SU-DHL-6 (cell line): Measurements from ENCODE around the gene LRCH2.

Source experiments
- H2AFZ ChIP-seq: fragments of 200-600 bp; sonication (generic); 2 replicates; pipeline ENCODE4 v1.6.1; 2014; ENCODE audit warnings: low read depth, mild to moderate bottlenecking, moderate library complexity, mixed read lengths, antibody characterized with exemption, low read length; ENCODE audit not compliant: severe bottlenecking
- H3F3A ChIP-seq: fragments of 200-600 bp; shearing (Covaris generic); 2 replicates; pipeline ENCODE4 v1.6.0; 2016; ENCODE audit warnings: antibody characterized with exemption, mild to moderate bottlenecking; ENCODE audit not compliant: insufficient read depth
- H3K27ac ChIP-seq: fragments of 200-600 bp; sonication (generic); 2 replicates; pipeline ENCODE4 v1.5.1; 2016; ENCODE audit warnings: low read depth, mild to moderate bottlenecking, low read length, moderate library complexity, mixed read lengths
- H3K27me3 ChIP-seq: fragments of 200-600 bp; sonication (generic), shearing (Covaris generic); 2 replicates; pipeline ENCODE4 v1.6.0; 2014; ENCODE audit warnings: mild to moderate bottlenecking, low read length
- H3K36me3 ChIP-seq: fragments of 200-600 bp; sonication (generic); 2 replicates; pipeline ENCODE4 v1.6.1; 2014; ENCODE audit warnings: mild to moderate bottlenecking, low read length, mixed read lengths
- H3K4me2 ChIP-seq: fragments of 300-600, 200-600 bp; shearing (Covaris generic), sonication (generic); 2 replicates; pipeline ENCODE4 v1.6.0; 2014; ENCODE audit warnings: low read length, low read depth, mild to moderate bottlenecking; ENCODE audit not compliant: poor library complexity, severe bottlenecking
- H3K4me3 ChIP-seq: fragments of 200-600 bp; sonication (generic); 2 replicates; pipeline ENCODE4 v1.5.1; 2014; ENCODE audit warnings: antibody characterized with exemption, low read length, mild to moderate bottlenecking, mixed read lengths; ENCODE audit not compliant: insufficient read depth, poor library complexity, severe bottlenecking
- H3K79me2 ChIP-seq: fragments of 200-600 bp; sonication (generic); 2 replicates; pipeline ENCODE4 v1.6.1; 2014; ENCODE audit warnings: mild to moderate bottlenecking, low read length, moderate library complexity; ENCODE audit not compliant: insufficient read depth
- H3K9ac ChIP-seq: fragments of 200-600 bp; sonication (generic); 2 replicates; pipeline ENCODE4 v1.7.0; 2014; ENCODE audit warnings: mild to moderate bottlenecking, low read length
- H3K9me2 ChIP-seq: fragments of 200-600 bp; sonication (generic); replicated peaks from 2 replicates; pipeline ENCODE4 v1.6.1; 2014; ENCODE audit warnings: low read length; ENCODE audit not compliant: insufficient read depth
- H3K9me3 ChIP-seq: fragments of 200-600 bp; sonication (generic); 2 replicates; pipeline ENCODE4 v1.6.1; 2014; ENCODE audit warnings: low read length, mixed read lengths; ENCODE audit not compliant: insufficient read depth
- H4K20me1 ChIP-seq: fragments of 200-600 bp; sonication (generic); 2 replicates; pipeline ENCODE4 v1.6.1; 2014; ENCODE audit warnings: low read depth, mild to moderate bottlenecking, antibody characterized with exemption, low read length, moderate library complexity, mixed read lengths
- EZH2phosphoT487 ChIP-seq: fragments of 200-600 bp; sonication (generic), shearing (Covaris generic); conservative IDR thresholded peaks from 2 replicates; pipeline ENCODE4 v1.6.1; 2018; ENCODE audit warnings: mild to moderate bottlenecking, antibody characterized with exemption, low read length, moderate library complexity, mixed read lengths
- TF ChIP-seq, protein P1 (sequence below): fragments of 200-600 bp; sonication (generic); IDR thresholded peaks from one replicate; pipeline ENCODE4 v1.5.1; 2017; ENCODE audit warnings: antibody characterized with exemption, mild to moderate bottlenecking, low read length, moderate library complexity; ENCODE audit not compliant: insufficient read depth, poor library complexity, severe bottlenecking

The LRCH2 gene

DNA sequence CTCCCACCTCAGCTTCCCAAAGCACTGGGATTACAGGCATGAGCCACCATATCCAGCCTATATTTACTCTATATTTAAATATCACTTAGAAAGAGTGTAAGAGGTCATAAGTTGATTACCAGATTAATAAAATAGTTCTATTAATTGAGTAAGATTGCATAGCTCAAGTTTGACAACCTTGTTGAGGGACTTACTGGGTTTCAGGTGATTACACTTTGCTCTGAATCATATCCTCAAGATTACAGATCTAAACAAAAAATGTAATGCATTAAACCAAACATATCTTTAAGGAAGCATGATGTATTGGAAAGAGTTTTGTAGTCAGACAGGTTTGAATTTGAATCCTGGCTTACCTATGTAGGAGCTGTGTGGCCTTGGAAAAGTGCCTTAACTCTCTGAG is 168.6 kb downstream of the LRCH2 start:
- no peak overlapping the region for H3K4me2 ChIP-seq
- H3K79me2 ChIP-seq, result no peaks in the 10 kb centered on the region
- no peaks in the 10 kb centered on the region for H3K27me3 ChIP-seq
- no peak overlapping the region for H3K4me3 ChIP-seq
- H3F3A ChIP-seq, result no peaks in the 10 kb centered on the region
- no peaks in the 10 kb centered on the region for H3K9me3 ChIP-seq
- H2AFZ ChIP-seq, result no peak overlapping the region
- no peak overlapping the region for H3K9ac ChIP-seq
- H3K27ac ChIP-seq, result no peak overlapping the region
- TF ChIP-seq EZH2phosphoT487, result no peak
- TF ChIP-seq, protein P1, sequence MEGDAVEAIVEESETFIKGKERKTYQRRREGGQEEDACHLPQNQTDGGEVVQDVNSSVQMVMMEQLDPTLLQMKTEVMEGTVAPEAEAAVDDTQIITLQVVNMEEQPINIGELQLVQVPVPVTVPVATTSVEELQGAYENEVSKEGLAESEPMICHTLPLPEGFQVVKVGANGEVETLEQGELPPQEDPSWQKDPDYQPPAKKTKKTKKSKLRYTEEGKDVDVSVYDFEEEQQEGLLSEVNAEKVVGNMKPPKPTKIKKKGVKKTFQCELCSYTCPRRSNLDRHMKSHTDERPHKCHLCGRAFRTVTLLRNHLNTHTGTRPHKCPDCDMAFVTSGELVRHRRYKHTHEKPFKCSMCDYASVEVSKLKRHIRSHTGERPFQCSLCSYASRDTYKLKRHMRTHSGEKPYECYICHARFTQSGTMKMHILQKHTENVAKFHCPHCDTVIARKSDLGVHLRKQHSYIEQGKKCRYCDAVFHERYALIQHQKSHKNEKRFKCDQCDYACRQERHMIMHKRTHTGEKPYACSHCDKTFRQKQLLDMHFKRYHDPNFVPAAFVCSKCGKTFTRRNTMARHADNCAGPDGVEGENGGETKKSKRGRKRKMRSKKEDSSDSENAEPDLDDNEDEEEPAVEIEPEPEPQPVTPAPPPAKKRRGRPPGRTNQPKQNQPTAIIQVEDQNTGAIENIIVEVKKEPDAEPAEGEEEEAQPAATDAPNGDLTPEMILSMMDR, result no peak
- no peaks in the 10 kb centered on the region for H3K9me2 ChIP-seq
- H4K20me1 ChIP-seq, result no peaks in the 10 kb centered on the region
- no peaks in the 10 kb centered on the region for H3K36me3 ChIP-seq
